ENCODE measurements around the gene DNAH7.
"Not testable (repeated sequence)": the region's sequence is repeated elsewhere in the genome, so short reads cannot be mapped to it uniquely, and the experiment has no call there.

DNAH7 gene

DNA sequence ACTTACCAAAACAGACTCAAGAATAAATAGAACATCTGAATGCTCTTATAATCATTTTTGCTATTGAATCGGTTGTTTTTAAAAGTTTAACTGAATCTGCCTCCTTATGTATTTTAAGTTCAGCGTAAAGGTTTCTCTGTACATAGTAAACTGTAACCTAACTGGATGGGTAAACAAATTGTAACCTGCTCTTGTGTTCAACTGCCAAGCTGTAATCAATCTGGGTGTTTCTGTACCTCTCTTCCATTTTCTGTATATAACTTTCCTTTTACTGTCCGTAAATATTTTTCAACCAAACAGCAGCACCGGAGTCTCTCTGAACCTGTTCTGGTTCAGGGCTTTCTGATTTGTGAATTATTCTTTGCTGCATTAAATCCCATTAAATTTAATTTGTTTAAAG lies 27.6 kb upstream of the DNAH7 start:
- H3K4me3 ChIP-seq (ENCODE audit: low read depth, low read length) = no peak overlapping the region
- TF ChIP-seq, protein P1, sequence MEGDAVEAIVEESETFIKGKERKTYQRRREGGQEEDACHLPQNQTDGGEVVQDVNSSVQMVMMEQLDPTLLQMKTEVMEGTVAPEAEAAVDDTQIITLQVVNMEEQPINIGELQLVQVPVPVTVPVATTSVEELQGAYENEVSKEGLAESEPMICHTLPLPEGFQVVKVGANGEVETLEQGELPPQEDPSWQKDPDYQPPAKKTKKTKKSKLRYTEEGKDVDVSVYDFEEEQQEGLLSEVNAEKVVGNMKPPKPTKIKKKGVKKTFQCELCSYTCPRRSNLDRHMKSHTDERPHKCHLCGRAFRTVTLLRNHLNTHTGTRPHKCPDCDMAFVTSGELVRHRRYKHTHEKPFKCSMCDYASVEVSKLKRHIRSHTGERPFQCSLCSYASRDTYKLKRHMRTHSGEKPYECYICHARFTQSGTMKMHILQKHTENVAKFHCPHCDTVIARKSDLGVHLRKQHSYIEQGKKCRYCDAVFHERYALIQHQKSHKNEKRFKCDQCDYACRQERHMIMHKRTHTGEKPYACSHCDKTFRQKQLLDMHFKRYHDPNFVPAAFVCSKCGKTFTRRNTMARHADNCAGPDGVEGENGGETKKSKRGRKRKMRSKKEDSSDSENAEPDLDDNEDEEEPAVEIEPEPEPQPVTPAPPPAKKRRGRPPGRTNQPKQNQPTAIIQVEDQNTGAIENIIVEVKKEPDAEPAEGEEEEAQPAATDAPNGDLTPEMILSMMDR (IDR thresholded peaks at IDR 0.05; ENCODE audit: low read depth, low read length) = no peak

DNA sequence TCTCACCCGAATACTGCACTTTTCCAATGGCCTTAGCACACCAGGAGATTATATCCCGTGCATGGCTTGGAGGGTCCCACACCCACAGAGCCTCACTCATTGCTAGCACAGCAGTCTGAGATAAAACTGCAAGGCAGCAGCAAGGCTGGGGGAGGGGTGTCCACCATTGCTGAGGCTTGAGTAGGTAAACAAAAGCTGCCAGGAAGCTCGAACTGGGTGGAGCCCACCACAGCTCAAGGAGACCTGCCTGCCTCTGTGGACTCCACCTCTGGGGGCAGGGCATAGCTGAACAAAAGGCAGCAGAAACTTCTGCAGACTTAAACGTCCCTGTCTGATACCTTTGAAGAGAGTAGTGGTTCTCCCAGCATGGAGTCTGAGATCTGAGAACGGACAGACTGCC lies 20.8 kb upstream of the DNAH7 start:
- not testable (repeated sequence) for H3K4me3 ChIP-seq (ENCODE audit: low read depth, low read length)

DNA sequence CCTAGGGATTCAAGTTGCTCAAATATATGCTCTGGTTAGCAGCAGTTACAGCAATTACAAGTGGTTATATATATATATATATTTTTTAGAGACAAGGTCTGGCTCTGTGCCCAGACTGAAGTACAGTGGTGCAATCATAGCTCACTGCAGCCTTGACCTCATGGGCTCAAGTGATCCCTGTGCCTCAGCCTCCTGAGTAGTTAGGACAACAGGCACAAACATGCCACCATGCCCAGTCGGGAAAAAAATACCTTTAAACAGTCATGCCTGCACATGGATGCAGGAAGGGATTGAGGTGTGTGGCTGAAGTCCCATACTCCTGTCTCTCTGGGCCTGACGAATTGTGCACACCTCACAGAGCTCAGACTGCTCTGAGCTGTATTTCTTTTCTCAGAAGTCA lies 19.6 kb upstream of the DNAH7 start:
- H3K4me3 ChIP-seq (ENCODE audit: low read depth, low read length) = no peak overlapping the region
- TF ChIP-seq, protein P1 (IDR thresholded peaks at IDR 0.05; ENCODE audit: low read depth, low read length) = no peak

DNA sequence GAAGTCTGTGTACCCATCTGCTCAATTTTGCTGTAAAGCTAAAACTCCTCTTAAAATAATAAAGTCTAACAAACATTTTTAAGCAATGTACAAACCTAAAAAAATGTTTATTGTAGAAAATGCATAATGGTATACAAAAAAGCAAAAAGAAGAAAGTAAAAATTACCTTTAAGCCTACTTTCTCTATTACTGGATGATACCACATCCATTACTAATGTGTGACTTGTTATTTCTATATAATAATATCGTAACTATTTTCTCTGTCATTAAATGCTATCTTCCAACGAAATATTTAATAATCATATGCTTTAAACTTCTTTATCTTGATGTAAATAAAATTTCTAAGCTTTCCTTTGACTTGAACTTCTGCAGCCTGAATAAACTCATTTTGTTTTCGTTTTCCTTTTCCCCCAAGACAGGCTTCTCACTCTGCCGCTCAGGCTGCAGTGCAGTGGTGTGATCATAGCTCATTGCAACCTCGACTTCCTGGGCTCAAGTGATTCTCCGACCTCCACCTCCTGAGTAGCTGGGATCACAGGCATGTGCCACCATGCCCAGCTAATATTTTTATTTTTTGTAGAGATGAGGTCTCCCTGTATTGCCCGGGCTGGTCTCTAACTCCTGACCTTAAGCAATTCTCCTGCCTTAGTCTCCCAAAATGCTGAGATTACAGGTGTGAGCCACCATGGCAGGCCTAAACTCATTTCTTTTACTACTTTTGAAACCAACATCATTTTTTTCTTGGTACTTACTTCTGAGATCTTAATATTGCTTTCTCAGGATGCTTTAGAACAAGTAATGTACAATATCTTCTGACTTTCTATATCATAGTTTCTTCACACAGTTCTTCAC lies 18.1 kb upstream of the DNAH7 start:
- TF ChIP-seq, protein P1 (IDR thresholded peaks at IDR 0.05; ENCODE audit: low read depth, low read length) = no peak
- no peak overlapping the region for H3K4me3 ChIP-seq (ENCODE audit: low read depth, low read length)

DNA sequence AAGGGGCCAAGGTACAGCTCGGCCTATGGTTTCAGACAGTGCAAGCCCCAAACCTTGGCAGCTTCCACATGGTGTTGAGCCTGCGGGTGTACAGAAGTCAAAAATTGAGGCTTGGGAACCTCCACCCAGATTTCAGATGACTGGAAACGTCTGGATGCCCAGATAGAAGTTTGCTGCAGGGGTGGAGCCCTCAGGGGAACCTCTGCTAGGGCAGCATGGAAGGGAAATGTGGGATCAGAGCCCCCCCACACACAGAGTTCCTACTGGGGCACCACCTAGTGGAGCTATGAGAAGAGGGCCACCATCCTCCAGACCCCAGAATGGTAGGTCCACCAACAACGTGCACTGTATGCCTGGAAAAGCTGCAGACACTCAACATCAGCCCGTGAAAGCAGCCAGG lies 15.0 kb upstream of the DNAH7 start:
- TF ChIP-seq, protein P1 (IDR thresholded peaks at IDR 0.05; ENCODE audit: low read depth, low read length) = no peak
- no peak overlapping the region for H3K4me3 ChIP-seq (ENCODE audit: low read depth, low read length)

DNA sequence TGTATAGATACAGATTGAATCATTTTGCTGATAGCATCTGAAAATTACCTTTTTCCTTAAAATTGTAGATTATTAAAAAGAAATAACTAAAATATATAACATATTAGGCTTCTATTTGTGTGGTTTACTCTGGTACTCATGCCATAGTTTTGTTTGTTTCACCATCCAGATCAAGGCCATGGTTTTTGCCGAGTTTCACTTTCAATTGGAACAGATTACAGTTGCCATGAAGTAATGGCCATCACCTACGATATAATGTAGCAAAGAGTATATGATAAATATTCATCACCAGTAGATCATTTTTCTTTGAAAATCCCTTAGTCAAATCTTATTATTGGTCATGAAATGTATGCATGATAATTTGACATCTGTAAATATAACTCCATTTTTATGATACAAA lies 11.9 kb upstream of the DNAH7 start:
- TF ChIP-seq, protein P1 (IDR thresholded peaks at IDR 0.05; ENCODE audit: low read depth, low read length) = no peak
- H3K4me3 ChIP-seq (ENCODE audit: low read depth, low read length) = no peak overlapping the region

DNA sequence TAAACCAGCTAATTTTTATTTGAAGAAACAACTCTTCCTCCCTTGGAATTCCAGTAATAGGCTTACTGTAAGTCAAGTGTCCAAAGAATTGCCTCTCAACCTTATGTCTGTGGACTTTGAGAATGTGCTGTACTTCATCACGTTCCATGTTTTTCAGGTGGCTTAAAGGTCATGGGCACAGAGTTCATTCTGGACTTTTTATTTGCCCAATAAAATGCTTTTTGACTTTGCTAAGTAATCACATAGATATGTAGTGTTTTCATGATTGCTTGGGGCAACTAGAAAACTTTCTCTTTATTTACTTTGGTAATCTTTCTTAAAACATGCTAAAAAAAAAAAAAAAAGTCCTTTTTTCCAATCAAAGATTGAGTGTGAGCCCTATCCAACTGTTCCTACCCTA lies 10.4 kb upstream of the DNAH7 start:
- H3K4me3 ChIP-seq (ENCODE audit: low read depth, low read length) = no peak overlapping the region
- TF ChIP-seq, protein P1 (IDR thresholded peaks at IDR 0.05; ENCODE audit: low read depth, low read length) = no peak

DNA sequence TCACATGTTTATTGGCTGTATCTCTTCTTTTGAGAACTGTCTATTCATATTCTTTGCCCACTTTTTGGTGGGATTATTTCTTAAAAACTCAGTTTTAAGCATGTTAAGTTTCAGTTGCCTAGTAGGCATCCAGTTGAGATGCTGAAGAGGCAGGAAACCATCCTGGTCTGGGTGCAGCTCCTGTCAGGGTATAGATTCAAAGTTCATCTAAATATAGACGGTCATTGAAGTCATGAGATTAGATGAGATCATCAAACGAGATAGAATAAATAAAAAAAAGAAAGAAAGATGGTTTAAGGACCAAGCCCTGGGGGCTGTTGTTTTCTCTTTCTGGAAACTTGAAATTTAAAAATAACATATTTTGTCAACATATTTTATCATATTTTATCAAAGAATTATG lies 9.2 kb upstream of the DNAH7 start:
- TF ChIP-seq, protein P1 (IDR thresholded peaks at IDR 0.05; ENCODE audit: low read depth, low read length) = no peak
- no peak overlapping the region for H3K4me3 ChIP-seq (ENCODE audit: low read depth, low read length)
